SU-DHL-6 (cell line): ENCODE results near the gene FGF19.

Experiments
- EZH2phosphoT487 ChIP-seq: fragments of 200-600 bp; sonication (generic), shearing (Covaris generic); conservative IDR thresholded peaks from 2 replicates; pipeline ENCODE4 v1.6.1; 2018; ENCODE audit warnings: mild to moderate bottlenecking, antibody characterized with exemption, low read length, moderate library complexity, mixed read lengths
- TF ChIP-seq, protein P1 (sequence below): fragments of 200-600 bp; sonication (generic); IDR thresholded peaks from one replicate; pipeline ENCODE4 v1.5.1; 2017; ENCODE audit warnings: antibody characterized with exemption, mild to moderate bottlenecking, low read length, moderate library complexity; ENCODE audit not compliant: insufficient read depth, poor library complexity, severe bottlenecking

DNA sequence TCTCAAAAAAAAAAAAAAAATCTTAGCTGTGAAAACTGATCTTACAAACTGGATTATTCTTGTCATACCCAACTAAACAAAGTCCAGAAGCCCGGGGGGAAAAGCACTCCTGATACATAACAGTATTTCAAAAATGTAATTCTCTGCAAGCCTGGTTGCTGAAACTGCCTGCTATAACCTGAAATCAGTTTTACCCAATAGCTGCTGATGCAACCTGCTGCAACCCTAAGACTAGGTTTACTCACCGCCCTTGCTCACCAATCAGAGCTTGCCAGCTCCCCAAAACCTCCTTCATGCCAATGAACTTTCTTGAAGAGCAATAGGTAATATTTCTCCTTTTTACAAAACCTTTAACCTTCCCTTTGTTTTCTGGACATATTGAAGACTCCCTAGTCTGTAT, 12.4 kb downstream of the FGF19 start:
- TF ChIP-seq, protein P1, sequence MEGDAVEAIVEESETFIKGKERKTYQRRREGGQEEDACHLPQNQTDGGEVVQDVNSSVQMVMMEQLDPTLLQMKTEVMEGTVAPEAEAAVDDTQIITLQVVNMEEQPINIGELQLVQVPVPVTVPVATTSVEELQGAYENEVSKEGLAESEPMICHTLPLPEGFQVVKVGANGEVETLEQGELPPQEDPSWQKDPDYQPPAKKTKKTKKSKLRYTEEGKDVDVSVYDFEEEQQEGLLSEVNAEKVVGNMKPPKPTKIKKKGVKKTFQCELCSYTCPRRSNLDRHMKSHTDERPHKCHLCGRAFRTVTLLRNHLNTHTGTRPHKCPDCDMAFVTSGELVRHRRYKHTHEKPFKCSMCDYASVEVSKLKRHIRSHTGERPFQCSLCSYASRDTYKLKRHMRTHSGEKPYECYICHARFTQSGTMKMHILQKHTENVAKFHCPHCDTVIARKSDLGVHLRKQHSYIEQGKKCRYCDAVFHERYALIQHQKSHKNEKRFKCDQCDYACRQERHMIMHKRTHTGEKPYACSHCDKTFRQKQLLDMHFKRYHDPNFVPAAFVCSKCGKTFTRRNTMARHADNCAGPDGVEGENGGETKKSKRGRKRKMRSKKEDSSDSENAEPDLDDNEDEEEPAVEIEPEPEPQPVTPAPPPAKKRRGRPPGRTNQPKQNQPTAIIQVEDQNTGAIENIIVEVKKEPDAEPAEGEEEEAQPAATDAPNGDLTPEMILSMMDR, result no peak
- no peak for TF ChIP-seq EZH2phosphoT487
